NCI-H2081 (cell line): ENCODE results near the gene COPB1.

ENCODE experiments used
- DNase-seq, 2 experiments: peaks; one replicate each; lab custom pipeline; 2025; lab: John Stamatoyannopoulos, UW

COPB1 gene

DNA sequence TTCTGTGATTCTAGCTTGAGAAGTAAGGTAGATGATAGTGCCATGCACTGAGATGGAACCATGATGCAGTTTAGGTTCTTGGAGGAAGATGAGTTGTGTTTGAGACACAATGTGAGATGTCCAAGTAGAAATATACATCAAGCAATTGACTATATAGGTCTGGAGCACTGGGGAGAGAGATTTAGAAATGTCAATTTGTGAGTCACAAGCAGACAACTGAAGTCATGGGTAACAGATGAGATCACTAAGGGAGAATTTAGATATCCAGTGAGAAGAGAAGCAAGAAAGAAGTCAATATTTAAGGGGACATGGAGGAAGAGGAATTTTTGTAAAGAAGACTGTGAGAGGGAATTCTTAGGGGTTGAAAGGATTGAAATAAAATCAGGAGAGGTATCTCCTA, 75.5 kb downstream of the COPB1 start:
- no peak for DNase-seq

DNA sequence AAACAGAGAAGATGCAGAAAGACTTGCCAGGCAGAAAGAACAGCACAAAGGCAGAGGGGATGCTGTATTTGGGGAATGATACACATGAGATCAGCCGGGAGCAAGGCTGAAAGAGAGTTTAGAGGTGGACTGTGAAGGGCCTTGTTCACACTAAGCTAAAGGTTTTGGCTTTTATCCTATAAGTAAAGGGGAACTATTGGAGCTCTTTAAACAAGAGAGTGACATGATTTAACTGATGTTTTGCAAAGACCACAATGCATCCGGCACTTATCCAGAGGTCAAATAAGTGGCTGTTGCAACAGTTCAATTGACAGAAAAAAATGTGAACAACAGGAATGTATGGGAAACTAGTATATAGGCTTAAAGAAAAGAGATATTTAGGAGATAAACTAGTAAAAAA, 76.0 kb downstream of the COPB1 start:
- DNase-seq = no peak

- no peak for DNase-seq
Measured at GRCh38 chr11:14422814-14423182, 76.8 kb downstream of the COPB1 start.

DNA sequence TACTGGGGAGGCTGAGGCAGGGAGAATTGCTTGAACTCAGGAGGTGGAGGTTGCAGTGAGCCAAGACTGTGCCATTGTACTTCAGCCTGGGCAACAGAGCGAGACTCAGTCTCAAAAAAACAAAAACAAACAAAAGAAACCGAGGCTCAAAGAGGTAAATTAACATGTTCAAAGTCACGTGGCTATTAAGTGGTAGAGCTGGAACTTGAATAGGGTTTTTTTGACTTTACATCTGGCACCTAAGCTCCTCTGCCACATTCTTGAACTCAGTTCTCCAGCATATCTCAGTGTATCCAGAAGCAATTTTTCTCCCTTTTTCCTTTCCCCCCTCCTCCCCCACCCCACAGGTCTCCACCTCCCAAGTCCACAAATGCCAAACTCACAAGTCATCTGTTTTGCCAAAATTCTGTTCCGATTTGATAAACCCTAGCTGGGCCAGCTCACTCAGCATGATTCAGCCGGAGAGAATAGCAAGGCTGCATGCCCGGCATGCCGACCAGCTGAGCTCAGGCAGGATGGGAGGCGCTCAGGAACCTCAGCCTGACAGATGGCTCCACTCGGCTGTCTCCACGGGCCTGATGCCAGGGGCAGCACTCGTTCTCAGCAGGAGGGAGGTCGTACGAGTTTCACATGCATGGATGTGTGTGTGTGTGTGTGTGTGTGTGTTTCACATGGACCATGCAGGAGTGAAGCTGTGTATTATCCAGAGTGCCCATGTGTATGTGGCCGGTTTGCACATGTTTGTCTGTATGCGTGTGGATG, 77.4 kb downstream of the COPB1 start:
- DNase-seq = peak; percentile 29 to 62

- DNase-seq = no peak
Measured at GRCh38 chr11:14420223-14420622, 79.4 kb downstream of the COPB1 start.

DNA sequence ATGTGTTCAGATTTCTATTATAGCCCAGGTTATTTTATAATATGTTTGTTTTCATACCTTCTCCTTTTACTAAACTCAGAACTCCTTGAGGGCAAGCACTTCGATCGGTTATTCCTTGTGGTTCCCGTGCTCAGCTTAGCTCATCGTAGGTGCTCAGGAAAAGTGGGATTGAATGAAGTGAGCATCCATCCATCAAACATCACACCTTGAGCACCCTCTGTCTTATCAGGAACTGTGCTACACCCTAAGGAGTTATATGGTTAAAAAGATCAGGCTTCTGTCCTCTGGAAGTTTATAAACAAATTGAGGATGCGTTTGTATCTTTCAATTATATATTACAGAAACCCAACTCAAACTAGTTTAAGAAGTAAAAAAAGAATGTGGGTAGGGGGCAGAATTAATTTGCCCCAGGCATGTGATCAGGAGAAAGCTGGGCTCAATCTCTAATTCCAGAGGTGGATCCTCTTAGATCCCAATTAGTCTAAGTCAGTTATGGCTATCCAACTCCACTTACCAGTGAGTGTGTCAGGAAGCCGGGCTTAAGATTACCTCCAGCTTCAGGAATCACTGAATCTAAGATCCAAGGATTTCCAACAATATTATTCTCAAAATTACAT, 80.7 kb downstream of the COPB1 start:
- peak in 1 of 2 experiments; percentile 1 for DNase-seq

DNA sequence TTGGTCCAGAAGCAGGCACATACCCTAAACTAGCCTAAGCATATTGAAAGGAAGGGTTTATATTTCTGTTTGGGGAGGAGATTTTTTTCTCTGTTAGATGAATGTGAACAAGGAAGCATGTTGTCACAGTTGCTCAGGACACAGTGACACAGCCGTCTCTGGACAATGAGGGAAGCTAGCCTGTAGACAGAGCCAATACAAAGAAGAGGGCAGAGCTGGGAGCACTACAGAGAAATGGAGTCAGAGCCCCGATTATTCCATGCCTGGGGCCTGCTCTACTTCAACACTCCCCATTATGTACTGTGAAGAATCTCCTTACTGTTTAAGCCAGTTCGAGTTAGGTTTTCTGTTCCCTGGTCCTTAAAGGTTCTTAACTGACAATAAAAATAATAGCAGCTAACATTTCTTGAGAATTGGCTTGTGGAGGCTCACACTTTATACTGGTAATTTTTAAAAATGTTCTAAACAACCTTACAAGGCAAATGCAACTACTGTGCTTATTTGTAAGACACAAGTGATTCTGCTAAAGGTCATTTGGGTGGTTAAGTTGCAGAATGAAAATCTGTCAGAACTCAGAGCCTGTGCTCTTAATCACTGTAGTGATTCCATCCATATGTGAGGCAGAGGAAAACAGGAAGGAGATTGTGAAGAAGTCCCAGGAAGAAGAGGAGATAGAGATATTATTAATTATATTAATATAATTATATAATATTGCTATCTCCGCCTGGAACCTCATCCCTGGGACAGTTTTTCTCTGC, 81.8 kb downstream of the COPB1 start:
- no peak for DNase-seq

GRCh38 chr11:14417186-14417585, 82.4 kb downstream of the COPB1 start:
- no peak for DNase-seq

DNA sequence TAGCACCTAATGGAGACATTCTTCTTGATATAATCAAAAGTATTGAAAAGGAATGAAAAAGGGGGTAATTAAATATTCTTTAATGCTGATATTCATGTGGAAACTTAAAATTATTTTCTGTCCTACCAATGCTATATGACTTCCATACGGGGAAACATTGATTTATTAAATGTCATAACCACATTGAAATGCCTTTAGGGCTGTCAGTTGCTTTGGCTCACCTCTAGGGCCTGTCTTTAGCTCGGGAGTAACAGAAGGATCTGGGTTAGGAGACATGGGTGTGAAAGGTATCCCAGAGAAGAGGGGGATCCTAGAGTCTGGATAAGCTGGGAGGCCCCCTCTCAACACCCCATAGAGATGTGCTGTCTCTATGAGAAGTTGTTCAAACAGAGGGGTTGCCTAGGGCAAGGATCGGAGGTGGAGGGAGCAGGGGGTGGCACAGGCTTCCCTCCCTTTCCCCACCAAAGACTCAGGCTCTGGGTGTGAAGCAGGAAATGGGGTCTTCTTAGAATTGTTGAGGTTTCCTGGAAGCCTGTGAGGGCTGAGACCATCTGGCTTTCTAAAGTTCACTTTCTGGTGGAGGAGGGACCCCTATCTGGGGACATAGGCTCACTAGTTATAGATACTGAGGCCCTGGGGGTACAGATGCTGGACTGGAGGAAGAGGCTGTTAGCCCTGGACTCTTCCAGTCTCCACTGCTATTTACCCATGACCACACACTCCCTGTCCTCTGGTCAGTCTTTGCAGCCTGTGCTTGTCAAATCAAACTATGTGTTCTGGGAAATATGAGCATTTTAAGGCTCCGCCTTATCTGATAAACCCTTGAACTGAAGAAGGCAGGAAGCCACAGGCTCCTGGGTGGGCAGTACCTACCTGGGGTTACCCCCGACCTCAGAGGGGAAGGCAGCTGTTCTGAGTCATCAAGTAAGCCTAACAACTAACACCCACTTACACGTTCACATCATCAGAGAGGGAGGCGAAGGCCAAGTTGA, 84.8 kb downstream of the COPB1 start:
- DNase-seq = no peak

DNA sequence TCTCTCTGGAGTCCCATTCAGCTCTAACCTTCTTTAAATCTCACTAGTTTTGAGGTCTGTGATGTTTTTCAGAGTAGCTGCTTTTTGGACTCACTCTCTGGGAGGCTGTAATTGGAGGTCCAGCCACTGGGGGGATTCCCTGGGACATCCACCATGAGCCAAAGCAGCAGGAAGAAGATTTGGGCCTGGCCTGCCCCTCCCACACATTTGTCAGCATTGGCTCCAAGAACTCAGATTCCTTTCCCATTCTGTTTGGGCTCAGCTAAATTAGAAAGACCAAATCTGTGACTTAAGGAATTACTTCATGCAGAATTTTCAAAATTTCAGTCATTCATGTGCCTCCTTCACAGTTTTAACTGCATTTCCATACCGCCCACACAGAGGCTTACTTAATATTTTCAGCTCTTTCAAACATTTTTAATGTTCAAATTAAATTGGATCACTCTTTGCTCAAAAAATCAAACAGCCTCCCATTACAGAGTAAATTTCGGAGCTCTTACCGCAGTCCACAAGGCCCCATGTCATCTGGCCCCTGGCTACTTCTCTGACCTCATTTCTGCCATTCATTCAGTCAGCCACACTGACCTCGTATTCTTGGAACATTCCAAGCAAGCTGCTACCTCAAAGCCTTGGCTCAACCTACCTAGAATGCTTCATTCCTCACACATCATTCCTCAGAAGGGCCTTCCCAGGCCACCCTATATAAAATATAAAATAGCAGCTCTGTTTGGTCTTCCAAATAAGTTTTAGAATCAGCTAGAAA, 86.1 kb downstream of the COPB1 start:
- no peak for DNase-seq

DNA sequence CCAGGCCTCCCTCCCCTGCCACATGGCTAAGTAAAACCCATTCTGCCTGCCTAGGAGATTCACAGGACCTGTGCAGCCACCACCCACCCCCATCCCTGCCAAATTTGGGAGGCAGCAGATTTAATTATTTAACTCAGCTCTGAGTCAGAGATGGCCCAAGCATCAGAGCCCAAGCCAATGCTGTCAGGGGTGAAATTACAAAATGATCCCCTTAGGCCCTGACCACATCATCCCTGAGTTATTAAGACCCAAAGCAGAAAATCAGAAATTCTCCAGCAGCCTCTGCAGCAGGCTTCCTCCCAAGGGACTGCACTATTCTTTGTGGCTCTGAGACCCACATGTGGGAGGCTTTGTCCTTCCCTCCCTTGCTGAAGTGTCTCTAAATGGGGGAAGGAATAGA, 87.8 kb downstream of the COPB1 start:
- no peak for DNase-seq

- no peak for DNase-seq
Measured at GRCh38 chr11:14409891-14410290, 89.7 kb downstream of the COPB1 start.

GRCh38 chr11:14408612-14409011, 91.0 kb downstream of the COPB1 start:
- DNase-seq = no peak
